GM19395 (cell line): Measurements from ENCODE around the gene MYL6B.
"Not testable (repeated sequence)": the region's sequence is repeated elsewhere in the genome, so short reads cannot be mapped to it uniquely, and the experiment has no call there.

Source experiments
- ATAC-seq: cut with Tn5 transposase; IDR thresholded peaks from one replicate; pipeline ENCODE4 v1.9.1; 2021; ENCODE audit warnings: mild to moderate bottlenecking, moderate library complexity; ENCODE audit not compliant: unreplicated experiment

Gene MYL6B

DNA sequence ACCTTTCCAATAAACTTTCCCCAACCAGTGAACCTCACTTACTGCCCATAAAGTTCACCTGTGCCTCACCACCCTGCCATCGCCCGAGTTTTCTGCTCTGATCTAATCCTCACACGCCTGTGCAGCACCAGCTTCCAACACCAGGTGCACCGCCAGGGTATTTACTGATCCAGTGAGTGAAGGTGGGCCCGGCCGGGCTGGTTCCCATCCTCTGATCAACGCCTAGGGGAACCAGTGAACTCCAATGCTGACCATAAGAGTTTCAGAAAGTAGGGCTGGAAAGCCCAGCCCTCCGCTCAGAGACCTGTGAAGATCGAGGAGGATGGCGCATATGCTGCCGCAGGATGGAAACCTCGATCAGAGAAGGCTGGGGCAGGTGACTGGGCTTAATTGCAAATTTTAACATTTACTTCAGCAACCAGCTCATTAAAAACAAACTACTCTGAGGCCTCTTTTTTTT, 685 bp upstream of the MYL6B start:
- peak; percentile 64 for ATAC-seq

DNA sequence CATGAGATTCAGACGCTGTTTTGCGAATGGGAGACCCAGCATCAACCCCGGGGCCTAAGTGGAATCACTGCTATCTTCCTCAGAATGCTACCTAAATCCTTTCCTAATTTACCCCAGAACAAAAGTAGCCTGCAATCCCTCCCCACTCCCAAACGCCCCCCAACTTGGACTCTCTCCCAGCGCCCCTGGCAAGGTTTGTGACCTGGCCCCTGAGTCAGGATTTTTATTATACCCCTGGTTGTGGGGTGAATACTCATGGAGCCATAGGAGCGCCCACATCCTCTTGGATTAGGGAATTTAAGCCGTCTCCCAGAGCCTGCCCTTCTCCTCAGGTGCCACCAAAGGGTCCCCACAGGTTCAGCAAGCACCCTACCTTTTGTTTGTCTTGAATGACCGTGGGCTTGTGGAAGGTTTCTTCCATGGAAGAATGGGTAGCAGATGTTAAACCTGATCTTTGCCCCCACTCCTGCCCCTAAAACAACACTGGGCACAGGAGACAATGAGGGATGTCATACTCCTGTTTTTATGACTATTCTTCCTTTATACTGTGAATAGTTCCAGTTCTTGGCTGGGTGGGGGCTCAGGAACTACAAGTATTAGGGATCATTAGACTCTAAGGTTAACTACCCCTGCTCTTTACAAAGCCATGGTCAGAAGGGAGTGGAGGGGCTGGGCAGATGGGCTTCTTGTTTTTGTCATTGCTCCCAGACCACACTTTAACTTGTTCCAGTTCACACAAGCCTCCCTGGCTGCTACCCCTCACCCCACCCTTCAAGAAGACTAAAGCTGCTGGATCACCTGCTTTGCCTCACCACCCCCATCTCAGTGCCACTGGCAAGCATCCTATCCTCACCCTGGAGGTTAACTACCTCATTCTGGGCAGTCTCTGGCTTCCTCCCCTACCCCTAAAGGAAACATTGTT, 630 bp downstream of the MYL6B start:
- no peak for ATAC-seq

DNA sequence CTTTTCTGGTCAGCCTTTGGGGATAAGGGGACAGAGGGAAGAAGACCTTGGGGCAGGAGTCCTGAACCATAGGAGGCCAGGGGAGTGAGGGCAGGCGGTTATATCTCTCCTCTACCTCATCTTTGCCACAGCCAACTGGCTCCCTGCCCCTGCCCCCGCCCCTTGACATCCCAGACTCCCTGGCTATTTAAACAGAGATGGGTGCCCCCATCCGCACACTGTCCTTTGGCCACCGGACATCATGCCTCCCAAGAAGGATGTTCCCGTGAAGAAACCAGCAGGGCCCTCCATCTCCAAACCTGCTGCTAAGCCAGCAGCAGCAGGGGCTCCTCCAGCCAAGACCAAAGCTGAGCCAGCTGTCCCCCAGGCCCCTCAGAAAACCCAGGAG, 1.3 kb downstream of the MYL6B start:
- ATAC-seq = no peak

DNA sequence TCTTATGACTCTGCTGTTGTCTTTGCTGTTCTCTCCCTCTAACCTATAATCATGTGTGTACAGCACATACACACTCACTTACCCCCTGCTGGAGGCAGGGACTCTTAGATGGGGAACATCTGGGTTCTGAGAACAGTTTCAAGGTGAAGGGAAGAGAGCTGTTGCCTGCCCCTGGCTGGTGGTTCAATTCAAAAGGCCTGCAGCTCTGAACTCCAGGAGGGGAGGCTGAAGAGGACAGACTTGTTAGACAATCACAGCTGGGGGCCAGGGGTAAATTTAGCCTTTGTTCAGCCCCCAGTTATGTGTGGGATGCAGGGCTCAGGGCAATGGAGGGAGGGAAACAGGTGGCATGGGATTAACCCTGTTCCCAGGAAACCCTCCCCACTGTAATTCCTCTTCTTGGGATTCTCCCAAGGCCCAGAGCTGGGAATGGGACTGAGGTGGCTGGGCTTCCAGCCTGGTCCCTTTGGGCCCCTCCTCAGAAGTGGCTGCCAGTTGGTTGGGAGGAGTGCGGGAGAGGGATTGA, 1.9 kb downstream of the MYL6B start:
- no peak for ATAC-seq

DNA sequence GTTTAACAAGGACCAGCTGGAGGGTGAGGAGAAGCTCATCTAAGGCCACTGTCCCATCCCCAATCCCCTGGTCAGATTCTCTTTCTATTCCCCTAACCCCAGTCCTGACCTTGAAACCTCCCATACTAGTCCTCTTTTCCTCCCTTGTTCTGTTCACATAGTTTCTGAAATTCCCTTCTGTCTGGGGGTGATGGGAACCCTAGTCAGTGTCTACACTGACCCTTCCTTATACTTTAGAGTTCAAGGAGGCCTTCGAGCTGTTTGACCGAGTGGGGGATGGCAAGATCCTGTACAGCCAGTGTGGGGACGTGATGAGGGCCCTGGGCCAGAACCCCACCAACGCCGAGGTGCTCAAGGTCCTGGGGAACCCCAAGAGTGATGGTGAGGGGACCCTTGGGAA, 2.4 kb downstream of the MYL6B start:
- ATAC-seq = no peak

DNA sequence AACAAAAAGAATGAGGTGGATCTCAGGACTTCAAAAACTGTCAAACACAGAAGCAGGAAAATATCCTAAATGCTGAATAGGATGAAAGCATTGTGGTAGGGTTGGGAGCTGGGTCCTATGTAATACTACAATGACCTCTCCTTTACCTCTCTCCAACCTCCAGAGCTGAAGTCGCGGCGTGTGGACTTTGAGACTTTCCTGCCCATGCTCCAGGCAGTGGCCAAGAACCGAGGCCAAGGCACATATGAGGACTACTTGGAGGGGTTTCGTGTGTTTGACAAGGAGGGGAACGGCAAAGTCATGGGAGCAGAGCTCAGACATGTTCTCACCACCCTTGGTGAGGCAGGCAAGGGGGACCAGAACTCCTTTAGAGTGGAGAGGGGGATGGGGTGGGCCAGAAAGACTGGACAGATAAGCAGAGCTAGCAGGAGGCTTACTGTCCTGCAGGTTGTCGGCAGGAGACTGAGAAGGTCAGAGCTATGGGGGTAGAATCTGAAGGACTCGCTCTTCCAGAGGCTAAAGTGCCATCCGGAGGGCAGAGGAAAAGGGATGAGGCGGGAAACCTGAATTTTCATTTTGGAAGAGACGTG, 3.0 kb downstream of the MYL6B start:
- ATAC-seq = no peak

DNA sequence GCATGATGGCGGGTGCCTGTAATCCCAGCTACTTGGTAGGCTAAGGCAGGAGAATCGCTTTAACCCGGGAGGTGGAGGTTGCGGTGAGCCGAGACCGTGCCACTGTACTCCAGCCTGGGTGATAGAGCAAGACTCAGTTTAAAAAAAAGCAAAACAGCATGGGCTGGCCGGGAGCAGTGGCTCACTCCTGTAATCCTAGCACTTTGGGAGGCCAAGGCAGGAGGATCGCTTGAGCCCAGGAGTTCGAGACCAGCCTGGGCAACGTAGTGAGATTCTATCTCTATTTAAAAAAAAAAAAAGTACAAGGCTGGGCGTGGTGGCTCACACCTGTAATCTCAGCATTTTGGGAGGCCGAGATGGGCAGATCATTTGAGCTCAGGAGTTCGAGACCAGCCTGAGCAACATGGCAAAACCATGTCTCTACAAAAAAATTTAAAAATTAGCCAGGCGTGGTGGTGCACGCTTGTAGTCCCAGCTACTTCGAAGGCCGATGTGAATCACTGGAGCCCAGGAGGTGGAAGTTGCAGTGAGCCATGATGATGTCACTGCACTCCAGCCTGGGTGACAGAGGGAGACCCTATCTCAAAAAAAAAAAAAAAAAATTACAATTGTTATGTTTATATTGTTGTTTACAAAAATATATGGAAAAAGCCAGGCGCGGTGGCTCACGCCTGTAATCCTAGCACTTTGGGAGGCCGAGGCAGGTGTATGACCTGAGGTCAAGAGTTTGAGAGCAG, 4.2 kb downstream of the MYL6B start:
- not testable (repeated sequence) for ATAC-seq

DNA sequence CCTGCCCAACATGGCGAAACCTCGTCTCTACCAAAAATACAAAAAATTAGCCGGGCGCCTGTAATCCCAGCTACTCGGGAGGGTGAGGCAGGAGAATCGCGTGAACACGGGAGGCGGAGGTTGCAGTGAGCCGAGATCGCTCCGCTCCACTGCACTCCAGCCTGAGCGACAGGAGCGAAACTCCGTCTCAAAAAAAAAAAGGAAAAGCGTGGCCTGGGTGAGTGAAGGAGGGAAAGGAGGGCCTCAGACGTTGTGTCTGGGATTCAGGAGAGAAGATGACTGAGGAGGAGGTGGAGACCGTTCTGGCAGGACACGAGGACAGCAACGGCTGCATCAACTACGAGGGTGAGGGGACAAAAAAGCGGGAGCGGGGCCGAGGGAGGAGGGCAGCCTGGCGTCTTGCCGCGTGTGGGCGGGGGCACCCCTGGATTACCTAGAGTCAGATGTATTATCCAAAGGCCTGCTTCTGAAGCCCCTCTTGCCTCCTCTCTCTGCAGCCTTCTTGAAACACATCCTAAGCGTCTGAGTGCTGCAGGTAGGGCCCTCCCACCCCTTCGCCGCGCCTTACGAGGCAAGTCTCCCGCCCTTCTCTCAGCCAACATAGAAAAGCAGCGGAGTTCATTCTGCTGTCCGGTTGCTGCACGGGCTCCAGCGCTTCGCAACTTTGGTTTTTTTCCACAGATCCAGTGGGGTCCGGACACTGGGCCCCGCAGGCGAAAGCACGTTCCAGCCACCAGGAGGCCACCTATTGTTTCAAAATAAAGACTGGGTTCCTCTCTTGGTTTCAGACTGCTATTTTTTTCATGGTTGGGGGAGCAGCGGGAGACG, 5.0 kb downstream of the MYL6B start:
- ATAC-seq = peak; percentile 38

DNA sequence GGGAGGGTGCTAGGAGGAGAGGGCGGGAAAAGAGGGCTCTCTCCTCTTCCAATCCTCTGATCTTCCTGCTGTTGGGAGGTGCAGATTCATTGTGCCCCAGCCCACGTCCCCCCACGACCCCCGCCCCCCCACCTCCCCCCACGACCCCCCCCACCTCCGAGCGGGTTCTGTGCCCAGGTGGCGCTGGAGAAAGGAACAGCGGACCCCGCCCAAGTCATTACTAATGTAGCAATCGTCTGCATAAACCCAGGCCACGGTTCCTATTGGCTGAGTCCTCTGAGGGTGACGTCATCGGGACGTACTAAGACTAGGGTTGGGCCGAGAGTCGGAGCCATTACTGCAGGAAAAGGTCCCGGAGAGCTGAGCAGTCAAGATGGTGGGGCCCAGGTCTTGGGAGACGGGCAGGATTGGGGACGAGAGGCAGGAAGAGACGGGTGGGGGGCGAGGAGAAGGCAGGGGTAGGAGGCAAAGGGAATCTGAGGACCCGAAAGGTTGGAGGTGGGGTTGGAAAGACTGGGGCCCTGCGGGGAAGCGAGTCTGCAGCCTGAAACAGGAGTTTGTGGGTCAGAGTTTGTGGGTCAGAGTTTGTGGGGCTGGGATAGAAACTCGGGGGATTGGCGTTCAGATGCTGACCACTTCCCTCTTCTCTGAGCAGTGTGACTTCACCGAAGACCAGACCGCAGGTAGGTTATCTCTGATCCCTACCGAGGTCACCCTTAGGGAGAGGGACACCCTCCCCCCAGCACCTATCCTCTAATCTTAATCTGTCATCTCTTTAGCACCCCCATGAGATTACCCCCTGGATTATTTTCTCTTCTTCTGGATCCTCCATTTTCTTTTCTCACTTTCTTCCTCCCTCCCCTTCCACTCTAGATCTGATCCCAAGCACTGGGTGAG, 5.9 kb downstream of the MYL6B start, which contains the start of gene MYL6:
MYL6 (plus strand) TSS at position 331 of the 897 bp plus-strand sequence; CDS start at position 374, 43 bp downstream.
- peak; percentile 83 for ATAC-seq

DNA sequence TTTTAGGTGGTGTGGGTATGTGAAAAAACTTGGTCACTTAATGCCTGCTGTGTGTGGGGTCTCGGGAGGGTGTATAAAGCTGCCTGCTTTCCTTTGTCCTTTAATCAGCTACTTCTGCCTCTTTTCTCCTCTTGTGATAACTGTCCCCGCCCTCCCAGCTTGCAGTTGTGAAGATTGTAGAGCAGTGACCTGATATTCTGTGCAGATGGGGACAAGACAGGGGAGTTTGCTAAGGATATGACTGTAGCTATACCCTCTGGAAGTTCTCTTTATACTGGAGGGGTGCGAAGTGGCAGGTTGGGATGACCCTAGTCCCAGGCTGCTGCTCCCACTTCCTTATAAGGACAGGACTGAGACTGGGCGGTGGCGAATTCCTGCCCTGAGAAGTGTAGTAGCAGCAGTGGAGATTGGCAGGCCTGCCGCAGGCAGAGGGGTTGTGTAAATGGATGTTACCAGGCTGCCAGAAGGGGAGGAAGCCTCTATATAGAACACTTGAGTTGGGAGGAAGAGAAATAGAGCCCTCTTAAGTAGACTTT, 6.6 kb downstream of the MYL6B start:
- ATAC-seq = no peak

DNA sequence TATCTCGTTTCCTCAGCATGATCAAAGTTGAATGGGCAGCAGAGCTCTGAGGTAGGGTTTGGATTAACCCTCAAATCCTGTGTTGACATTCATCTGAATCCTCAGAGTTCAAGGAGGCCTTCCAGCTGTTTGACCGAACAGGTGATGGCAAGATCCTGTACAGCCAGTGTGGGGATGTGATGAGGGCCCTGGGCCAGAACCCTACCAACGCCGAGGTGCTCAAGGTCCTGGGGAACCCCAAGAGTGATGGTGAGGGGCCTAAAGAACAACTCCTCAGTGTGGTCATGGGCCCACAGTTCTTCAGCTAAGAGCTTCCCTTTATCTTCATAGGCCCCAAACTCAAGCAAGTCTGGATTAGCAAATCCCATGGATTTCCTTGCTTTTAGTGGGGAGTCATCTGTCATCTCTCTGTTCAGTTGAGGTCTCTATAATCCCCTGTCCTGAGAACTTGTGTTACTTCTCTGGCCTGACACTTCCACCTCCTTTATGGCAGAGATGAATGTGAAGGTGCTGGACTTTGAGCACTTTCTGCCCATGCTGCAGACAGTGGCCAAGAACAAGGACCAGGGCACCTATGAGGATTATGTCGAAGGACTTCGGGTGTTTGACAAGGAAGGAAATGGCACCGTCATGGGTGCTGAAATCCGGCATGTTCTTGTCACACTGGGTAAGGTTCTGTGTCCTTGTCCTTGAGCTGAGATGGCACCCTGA, 7.2 kb downstream of the MYL6B start:
- no peak for ATAC-seq

DNA sequence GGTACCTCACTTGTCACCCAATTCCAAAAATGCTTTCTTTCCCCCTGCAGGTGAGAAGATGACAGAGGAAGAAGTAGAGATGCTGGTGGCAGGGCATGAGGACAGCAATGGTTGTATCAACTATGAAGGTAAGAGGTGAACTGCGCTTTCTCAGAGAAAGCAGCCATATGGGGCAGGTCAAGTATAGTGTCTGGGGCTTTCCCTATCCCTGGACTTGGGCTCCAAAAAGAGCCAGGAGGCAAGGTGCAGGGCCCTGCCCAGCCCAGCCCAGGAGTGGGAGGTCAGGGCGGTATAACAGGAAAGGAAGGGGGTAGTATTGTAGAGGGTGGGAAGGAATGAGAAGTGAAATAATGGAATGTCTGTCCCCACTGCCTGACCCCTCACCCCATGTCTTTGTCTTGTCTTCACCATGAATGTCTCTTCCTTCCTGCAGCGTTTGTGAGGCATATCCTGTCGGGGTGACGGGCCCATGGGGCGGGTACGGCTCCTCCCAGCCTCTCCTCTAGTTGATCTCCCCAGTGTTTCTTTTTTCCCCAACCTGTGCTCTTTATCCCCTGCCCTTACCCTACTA, 7.9 kb downstream of the MYL6B start:
- ATAC-seq = no peak

DNA sequence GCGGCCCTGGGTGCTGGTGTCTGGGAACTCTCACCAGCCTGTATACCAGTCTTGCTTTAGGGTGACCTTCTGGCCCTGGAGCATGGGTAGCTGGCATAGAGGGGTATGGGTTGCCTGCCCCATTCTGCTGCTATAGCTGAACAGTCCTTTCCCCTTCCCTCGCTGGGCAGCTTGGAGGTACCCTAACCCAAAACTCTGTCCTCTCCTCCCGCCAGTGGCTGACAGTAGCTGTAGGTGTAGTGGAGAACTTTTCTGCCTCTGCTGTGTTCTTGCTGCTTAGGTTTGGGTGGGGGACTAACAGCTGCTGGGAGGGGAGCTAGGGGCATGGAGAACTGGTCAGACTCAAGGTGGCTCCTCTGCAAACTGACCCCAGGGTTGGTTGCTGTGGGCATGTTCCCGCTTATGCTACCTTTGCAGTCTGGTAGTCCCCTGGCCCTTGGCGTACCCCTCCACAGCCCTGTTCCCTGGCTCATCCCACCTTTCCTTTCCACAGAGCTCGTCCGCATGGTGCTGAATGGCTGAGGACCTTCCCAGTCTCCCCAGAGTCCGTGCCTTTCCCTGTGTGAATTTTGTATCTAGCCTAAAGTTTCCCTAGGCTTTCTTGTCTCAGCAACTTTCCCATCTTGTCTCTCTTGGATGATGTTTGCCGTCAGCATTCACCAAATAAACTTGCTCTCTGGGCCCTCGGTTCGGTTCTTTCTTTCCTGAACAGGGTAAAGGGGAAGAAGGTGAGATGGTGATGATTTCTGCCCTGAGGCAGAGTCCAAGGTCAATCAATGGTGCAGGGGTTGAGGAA, 8.7 kb downstream of the MYL6B start:
- no peak for ATAC-seq

DNA sequence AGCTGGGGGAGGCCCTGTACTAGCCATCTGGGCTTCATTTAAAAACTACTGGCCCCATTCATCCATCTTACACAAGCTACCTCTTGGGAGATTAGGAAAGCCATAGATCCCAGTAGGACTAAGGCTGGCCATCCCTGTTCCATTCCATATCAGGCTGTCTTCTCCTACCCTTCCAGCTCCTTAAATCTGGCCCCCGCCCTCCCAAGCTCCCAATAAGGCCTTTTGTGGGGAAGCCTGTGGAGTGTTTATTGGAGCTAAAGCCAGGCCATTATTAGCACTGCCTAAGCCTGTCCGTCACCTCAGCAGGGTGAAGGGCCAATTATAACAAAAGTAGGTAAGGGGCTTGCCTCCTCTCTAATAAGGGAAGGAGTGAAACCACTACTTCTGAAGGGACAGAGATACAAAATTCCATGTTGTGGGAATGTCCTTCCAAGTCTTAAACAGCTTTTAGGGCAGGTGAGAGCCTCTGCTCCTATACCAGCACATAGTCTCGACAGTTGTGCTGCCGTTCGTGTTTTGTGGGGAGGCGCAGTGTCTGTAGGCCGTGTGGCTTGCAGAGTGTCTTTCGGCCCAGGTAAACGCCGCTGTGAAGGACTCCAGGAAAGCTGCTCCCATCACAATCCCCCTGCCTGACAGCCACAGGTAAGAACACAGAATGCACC, 9.4 kb downstream of the MYL6B start:
- no peak for ATAC-seq

DNA sequence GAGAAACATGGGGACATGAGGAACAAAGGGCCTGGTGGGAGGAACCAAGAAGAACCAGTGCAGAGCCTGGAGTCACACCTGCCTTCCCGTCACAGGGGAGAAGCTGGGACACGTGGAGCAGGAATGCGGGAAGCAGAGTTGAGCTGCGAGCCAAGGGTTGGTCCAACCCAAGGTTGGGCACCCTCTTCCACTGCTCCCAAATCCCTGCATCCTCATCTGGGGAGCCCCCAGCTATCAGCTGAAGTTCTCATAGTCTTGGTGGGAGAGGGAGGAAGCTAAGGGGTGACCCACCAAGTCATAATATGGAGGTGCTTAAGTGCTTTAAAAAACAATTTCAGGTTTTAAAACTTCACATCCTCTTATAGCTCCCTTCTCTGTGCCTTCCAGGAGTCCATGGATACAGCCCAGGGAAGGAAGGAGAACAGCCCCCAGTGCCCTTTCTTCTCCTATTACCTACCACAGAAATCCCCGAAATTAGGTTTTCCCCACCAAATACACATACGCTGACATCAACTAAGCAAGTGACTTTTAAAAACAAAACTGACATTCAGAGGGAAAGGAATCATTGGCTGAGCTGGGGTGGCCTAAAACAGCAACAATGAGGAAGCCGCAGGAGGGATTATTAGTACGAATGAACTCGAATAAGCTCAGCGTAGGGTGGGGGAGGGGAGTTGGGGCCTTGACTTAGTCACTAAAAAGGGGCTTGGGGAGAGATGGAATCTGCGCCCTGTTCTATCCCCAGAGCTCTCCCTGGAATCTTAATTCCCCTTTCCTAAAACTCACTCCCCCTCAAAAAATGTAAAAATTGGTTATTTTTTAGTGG, 10.3 kb downstream of the MYL6B start:
- ATAC-seq = no peak
